ENCODE results near the gene TMEM80.
"Not testable (repeated sequence)": the region's sequence is repeated elsewhere in the genome, so short reads cannot be mapped to it uniquely, and the experiment has no call there.

TMEM80 gene

DNA sequence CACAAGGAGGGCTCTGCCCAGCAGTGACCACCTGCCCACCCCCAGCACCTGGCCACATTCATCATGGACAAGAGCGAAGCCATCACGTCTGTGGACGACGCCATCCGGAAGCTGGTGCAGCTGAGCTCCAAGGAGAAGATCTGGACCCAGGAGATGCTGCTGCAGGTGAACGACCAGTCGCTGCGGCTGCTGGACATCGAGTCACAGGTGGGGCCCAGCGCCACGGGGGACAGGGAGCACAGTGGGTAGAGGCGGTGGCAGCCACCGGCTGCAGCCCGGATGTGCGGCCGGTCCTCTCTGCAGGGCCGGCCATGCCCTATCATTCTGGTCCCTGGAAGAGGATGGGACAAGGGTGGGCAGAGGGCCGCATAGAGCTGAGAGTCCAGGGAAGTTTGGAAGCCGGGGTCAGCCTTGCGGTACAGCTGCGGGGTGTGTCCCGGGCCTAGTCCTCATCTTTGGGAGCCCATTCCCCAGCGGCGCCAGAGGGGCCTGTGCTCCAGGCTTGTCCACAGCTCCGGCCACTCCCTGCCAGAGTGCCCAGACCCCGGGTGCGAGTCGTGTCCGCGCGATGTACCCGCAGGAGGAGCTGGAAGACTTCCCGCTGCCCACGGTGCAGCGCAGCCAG lies 24.5 kb downstream of the TMEM80 start:
- in situ Hi-C loops (cut with MboI; ENCODE audit: low sequenced_read_pairs), result loop anchor here (25.0 kb wide), 1 partner anchor 158 kb away; the partner anchor contains the start of genes LMNTD2 and RASSF7

DNA sequence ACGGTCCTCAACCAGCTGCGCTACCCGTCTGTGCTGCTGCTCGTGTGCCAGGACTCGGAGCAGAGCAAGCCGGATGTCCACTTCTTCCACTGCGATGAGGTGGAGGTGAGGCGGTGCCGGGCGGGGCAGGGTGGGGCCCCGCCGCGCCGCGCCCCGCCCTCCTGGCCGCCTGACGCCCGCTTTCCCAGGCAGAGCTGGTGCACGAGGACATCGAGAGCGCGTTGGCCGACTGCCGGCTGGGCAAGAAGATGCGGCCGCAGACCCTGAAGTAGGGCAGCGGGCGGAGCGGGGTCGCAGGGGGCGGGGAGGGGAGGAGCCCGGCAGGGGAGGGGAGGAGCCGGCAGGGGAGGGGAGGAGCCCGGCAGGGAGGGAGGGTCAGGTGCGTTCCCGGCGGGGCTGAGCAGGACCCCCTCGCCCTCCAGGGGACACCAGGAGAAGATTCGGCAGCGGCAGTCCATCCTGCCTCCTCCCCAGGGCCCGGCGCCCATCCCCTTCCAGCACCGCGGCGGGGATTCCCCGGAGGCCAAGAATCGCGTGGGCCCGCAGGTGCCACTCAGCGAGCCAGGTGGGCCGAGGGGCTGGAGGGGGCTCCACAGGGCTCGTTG lies 25.1 kb downstream of the TMEM80 start:
- in situ Hi-C loops (cut with MboI; ENCODE audit: low sequenced_read_pairs), result loop anchor here (25.0 kb wide), 1 partner anchor 158 kb away; the partner anchor contains the start of genes LMNTD2 and RASSF7

DNA sequence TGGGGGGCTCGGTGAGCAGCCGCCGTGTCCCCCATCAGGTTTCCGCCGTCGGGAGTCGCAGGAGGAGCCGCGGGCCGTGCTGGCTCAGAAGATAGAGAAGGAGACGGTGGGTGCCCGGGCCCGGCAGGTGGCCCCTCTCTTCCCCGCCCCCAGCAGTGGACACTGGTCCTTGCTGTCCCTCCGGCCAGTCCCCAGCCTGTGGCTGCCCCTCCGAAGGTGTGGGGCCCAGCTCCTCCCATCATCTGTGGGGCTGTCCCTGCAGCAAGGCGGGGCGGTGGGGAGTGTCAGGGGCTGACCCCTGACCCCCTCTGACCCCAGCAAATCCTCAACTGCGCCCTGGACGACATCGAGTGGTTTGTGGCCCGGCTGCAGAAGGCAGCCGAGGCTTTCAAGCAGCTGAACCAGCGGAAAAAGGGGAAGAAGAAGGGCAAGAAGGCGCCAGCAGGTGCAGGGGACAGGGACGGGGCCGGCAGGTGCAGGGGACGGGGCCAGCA lies 25.7 kb downstream of the TMEM80 start:
- in situ Hi-C loops (cut with MboI; ENCODE audit: low sequenced_read_pairs), result loop anchor here (25.0 kb wide), 1 partner anchor 159 kb away; the partner anchor contains the start of genes LMNTD2 and RASSF7

DNA sequence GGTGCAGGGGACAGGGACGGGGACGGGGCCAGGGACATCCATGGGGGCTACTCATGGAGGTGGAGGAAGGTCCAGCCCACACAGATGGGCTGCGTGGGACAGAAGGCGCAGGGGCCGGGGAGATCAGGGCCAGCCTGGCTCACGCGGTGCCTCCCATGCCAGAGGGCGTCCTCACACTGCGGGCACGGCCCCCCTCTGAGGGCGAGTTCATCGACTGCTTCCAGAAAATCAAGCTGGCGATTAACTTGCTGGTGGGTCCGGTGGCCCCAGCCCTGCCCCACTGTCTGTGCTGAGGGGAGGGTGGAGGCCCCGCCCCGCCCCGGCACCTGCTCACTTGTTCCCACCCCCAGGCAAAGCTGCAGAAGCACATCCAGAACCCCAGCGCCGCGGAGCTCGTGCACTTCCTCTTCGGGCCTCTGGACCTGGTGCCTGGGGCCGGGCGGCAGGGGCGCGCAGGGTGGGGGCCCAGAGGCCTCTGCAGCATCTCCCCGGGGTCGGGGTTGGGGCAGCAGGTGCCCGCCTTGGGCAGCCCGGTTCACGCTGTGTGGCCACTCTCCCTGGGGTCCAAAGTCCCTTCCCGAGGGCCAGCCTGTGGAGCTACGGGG lies 26.2 kb downstream of the TMEM80 start:
- in situ Hi-C loops (cut with MboI; ENCODE audit: low sequenced_read_pairs), result loop anchor here (25.0 kb wide), 1 partner anchor 160 kb away; the partner anchor contains the start of genes LMNTD2 and RASSF7

DNA sequence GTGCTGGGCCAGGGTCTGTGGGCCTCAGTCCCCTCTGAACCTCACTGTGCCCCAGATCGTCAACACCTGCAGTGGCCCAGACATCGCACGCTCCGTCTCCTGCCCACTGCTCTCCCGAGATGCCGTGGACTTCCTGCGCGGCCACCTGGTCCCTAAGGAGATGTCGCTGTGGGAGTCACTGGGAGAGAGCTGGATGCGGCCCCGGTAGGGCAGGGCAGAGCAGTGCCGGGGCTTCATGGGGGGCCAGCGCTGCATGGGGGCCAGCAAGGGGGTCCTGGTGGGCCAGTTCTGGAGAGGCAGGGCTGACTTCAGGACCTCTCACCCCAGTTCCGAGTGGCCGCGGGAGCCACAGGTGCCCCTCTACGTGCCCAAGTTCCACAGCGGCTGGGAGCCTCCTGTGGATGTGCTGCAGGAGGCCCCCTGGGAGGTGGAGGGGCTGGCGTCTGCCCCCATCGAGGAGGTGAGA lies 26.8 kb downstream of the TMEM80 start:
- in situ Hi-C loops (cut with MboI; ENCODE audit: low sequenced_read_pairs), result loop anchor here (25.0 kb wide), 1 partner anchor 160 kb away; the partner anchor contains the start of genes LMNTD2 and RASSF7

DNA sequence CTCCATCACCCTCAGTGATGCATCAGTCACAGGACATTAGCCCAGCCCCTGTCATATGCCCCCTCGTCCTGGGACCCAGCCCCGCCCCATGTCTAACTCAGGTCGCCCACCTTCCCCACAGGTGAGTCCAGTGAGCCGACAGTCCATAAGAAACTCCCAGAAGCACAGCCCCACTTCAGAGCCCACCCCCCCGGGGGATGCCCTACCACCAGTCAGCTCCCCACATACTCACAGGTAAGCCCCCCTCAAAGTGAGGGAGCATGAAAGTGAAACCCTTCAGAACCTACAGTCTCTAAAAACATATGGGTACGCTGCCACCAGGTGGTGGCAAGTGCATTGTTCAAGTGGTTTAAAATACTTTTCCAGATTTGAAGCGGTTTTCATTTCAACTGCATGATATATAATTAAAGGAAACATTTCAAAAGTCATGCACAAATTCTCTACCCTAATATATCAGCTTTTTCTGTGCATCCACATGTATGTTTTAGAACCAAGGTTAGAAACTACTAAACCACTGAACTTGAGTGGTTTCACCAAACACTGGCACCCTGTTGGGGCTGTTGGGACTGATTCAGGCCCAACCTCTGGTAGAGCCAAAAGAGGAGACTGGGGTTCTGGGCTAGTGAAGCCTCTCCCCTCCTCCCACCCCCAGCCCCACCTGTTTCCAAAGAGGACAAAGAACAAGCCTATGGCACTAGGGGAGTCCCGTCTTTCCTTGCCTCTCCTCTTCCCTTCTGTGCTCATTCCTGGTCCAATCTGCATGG lies 27.7 kb downstream of the TMEM80 start:
- in situ Hi-C loops (cut with MboI; ENCODE audit: low sequenced_read_pairs), result loop anchor here (25.0 kb wide), 1 partner anchor 161 kb away; the partner anchor contains the start of genes LMNTD2 and RASSF7

DNA sequence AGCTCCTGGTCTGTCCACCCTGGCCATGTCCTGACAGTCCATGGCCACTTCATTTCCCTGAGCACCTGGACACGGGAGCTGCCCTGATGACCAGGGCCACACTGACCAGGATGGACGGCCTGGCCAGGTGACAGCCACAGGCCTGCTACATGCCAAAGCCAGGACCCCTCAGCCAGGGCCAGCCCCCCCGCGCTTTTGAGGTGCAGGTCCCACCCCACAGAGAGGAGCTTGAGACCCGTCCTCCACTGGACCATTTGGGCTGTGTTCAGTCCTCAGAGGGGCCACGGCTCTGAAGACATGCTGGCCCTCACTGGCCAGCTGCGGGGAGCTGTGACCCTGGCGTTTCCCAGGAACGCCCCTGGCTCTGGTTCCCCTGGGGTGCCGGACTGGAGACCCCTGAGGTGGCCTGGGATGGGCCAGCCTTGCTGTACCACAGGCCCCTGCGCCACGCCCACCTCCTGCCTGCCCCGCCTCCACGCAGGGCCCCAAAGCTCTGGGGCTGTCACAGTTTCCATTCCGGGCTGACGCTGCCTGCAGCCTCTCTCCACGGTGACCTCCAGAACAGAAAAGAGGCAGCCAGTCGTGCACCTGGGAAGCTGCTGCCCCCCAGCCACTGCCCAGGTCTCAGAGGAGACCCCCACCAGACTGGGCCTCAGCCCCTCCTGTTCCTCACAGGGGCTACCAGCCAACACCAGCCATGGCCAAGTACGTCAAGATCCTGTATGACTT lies 28.6 kb downstream of the TMEM80 start:
- in situ Hi-C loops (cut with MboI; ENCODE audit: low sequenced_read_pairs), result loop anchor here (25.0 kb wide), 1 partner anchor 162 kb away; the partner anchor contains the start of genes LMNTD2 and RASSF7

DNA sequence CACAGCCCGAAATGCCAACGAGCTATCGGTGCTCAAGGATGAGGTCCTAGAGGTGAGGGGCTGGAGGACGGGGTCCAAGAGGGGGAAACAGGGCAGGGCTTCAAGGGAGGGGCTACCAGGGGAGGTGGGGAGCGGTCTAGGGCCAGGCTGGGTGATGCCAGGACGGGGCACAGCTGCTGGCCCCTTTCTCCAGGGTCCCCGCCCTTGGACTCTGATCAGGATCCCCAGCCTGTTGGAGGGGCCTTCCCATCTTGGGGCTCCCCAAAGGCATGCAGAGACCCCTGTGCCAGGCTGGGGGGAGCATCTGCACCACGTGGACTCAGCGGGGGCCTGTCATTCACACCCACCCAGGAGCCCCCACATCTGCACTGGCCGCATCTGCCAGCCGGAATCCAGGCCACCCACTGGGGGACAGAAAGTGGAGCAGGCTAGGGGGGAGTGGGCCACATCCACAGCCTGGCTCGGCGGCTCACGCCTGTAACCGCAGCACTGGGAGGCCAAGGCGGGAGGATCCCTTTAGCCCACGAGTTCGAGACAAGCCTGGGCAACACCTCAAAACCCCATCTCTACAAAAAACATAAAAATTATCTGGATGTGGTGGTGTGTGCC lies 29.3 kb downstream of the TMEM80 start:
- in situ Hi-C loops (cut with MboI; ENCODE audit: low sequenced_read_pairs), result loop anchor here (25.0 kb wide), 1 partner anchor 163 kb away; the partner anchor contains the start of genes LMNTD2 and RASSF7

DNA sequence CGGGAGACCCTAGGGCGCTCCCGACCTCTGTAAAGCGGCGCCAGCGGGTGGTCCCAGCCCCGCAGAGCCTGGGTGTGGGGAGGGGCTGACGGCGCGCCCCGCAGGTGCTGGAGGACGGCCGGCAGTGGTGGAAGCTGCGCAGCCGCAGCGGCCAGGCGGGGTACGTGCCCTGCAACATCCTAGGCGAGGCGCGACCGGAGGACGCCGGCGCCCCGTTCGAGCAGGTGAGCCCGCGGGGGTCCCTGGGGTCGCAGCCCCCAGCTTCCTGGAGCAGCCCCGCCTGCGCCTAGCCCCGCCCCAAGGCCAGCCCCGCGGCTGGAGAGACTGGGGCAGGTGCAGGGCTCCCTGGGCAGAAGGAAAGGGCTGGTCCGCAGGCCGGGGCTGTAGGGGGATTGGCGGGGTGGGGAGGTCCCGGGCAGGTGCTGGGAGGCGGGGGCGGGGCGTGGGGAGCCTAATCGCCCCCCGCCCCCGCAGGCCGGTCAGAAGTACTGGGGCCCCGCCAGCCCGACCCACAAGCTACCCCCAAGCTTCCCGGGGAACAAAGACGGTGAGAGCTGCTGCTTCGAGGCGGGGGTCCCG lies 30.1 kb downstream of the TMEM80 start:
- in situ Hi-C loops (cut with MboI; ENCODE audit: low sequenced_read_pairs), result no loop called here

DNA sequence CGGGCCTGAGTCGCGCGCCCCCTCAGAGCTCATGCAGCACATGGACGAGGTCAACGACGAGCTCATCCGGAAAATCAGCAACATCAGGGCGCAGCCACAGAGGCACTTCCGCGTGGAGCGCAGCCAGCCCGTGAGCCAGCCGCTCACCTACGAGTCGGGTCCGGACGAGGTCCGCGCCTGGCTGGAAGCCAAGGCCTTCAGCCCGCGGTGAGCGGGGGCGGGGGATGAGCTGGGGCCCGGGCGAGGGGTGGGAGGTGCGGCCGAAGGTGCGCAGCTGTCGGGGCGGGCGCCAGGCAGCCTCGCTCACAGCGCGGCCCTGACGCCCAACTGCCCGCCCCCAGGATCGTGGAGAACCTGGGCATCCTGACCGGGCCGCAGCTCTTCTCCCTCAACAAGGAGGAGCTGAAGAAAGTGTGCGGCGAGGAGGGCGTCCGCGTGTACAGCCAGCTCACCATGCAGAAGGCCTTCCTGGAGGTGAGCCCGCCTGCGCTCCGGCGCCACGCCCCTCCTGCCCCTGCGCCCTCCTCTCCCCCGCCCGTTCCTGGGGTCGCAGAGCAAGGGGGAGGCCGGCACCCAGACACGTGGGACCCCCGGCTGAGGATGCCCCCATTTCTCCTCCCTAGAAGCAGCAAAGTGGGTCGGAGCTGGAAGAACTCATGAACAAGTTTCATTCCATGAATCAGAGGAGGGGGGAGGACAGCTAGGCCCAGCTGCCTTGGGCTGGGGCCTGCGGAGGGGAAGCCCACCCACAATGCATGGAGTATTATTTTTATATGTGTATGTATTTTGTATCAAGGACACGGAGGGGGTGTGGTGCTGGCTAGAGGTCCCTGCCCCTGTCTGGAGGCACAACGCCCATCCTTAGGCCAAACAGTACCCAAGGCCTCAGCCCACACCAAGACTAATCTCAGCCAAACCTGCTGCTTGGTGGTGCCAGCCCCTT lies 30.9 kb downstream of the TMEM80 start:
- in situ Hi-C loops (cut with MboI; ENCODE audit: low sequenced_read_pairs), result no loop called here

DNA sequence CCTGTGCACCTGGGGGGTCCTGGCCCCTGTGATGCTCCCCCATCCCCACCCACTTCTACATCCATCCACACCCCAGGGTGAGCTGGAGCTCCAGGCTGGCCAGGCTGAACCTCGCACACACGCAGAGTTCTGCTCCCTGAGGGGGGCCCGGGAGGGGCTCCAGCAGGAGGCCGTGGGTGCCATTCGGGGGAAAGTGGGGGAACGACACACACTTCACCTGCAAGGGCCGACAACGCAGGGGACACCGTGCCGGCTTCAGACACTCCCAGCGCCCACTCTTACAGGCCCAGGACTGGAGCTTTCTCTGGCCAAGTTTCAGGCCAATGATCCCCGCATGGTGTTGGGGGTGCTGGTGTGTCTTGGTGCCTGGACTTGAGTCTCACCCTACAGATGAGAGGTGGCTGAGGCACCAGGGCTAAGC lies 31.7 kb downstream of the TMEM80 start:
- in situ Hi-C loops (cut with MboI; ENCODE audit: low sequenced_read_pairs), result no loop called here

DNA sequence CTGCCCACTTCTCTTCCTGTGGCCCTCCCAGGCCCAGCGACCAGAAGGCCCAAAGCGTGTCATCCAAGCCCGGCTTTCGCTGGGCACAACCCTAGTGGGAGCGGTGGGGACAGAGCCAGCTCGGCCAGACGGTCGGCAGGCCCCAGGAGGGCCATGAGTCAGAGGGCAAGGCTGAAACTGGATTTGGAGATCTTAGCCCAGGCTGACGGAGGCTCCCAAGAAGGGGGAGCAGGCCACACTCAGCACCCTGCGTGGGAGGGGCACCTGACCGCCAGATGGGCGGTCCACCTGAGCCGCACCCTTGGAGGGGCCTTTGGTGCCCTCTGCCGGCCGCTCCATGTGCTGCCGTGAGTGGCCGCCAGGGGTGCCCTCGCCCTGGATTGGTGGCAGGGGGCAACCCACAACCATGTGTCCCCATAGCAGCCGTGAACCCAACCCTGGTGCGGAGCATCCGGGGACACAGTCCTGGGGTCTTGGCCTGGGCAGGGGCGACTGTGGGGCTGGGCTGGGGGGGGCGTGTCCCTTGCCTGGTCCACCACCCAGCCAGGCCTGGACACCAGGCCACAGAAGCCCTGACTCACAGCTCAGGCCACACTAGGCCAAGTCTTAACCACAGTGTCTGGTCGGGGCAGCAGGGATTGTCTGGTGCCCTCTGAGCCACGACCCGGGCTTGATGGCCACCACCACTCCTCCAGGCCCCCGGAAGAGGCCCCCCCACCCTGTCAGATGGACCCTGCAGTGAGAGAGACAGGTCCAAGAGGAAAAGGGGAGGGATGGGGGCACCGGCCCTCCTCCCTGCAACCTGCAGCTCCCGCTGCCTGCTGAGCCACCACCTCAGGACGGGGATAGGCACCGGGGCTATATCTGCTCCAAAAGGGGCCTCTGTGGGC lies 32.5 kb downstream of the TMEM80 start:
- in situ Hi-C loops (cut with MboI; ENCODE audit: low sequenced_read_pairs), result no loop called here

DNA sequence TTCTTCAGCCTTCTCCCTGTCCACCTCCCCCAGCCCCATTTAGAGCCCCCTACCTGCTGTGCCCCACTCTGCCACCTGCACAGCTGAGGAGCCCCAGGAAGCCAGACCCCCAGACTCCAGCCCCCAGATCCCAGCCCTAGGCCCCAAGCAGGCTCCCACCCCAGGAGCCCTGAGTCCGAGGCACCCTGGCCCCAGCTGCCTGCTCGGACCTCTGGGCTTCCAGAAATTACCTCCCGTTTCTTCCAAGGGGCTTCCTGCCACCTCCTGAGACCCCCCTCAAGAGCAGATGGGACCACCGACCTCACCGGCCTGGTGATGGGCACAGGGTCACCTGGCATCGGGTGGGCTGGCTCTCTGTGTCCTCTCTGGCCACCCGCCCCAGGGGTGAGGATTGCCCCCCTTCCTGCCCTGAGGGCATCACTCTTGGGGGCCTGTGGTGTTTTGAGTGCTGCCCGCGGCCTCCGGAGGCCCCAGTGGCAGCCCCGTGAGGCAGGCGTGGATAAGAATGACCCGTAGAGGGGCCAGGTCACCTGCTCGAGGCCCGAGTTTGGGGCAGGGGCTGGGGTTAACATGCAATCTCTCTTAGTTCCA lies 33.4 kb downstream of the TMEM80 start:
- in situ Hi-C loops (cut with MboI; ENCODE audit: low sequenced_read_pairs), result no loop called here

DNA sequence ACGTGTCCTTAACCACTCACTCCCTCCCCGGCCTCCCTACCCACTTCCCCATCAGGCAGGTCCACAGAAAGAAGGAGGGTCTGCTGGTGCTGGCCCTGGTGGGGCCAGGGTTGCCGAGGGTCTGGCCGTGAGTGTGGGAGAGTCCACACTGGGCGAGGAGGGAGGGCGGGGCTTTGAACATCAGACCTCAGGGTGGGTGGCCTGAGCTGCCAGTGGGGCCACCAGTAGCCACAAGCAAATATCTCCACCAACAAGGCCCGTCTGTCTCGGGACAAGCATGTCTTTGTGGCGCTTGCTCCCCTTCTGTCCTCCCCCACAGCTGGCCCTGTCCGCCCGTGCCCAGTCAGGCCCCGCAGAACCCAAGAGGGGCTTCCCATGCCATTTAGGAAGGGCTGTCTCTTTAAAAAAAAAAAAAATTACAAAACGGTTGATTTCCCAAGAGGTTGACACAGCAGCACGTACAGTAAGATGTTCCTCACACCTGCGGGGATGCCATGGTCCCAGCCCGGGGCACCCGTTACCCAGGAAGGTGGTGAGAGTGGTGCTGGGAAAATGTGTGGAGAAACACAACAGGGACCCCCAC lies 34.0 kb downstream of the TMEM80 start:
- in situ Hi-C loops (cut with MboI; ENCODE audit: low sequenced_read_pairs), result no loop called here

DNA sequence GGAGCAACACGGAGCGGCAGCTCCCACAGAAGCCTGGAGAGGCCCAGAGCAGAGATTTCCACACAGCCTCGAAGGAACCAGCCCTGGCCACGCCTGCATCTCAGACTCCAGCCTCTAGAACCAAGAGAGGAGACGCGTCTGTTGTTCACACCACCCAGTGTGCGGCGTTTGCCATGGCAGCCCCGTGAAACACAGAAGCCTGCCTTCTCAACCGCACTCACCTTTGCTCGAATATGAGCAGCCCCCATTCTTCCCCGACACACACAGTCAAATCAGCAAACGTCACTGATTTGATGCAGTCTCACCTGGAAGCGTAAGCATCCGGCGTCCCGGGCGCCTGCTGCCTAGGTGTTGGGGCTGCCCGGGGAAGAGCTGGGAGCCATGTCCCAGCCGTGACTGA lies 37.5 kb downstream of the TMEM80 start:
- in situ Hi-C loops (cut with MboI; ENCODE audit: low sequenced_read_pairs), result no loop called here

DNA sequence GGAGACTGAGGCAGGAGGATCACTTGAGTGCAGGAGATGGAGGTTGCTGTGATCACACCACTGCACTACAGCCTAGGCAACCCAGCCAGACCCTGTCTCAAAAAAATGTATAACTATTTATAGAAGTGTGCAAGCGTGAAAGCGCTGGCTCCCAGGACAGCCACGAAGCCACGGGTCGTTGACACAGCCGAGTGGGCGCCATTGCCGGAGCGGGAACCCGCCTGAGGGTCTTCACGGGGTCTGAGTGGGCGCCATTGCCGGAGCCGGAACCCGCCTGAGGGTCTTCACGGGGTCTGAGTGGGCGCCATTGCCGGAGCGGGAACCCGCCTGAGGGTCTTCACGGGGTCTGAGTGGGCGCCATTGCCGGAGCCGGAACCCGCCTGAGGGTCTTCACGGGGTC lies 38.9 kb downstream of the TMEM80 start:
- in situ Hi-C loops (cut with MboI; ENCODE audit: low sequenced_read_pairs), result not testable (repeated sequence)

Data from HL-60/S4 (cell line).